HG03135 (cell line): Measurements from ENCODE around the gene RMDN2.

Source experiments
- ATAC-seq: cut with Tn5 transposase; IDR thresholded peaks from one replicate; pipeline ENCODE4 v1.9.1; 2021; ENCODE audit warnings: mild to moderate bottlenecking, moderate library complexity; ENCODE audit not compliant: unreplicated experiment

The RMDN2 gene

DNA sequence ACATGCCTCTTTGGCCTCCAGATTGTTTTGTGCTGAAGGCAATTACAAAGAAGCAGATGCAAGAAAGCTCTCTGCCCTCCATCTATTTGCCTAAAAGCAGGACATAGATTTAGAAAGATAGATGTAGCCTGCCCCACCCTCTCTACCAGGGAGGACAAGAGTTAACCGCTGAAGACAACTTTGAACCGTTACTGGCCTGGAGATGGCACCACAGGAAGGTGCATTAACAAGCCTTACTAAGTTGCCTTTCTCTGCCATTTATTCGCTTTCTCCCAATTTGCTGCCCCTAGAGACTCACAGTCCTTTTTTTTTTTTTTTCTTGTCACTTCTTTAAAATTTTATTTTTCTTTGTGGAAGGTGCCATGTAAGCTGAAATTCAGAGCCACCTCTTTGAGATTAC, 28.8 kb upstream of the RMDN2 start:
- ATAC-seq: no peak

- no peak for ATAC-seq
These were observed 27.6 kb upstream of the RMDN2 start for GRCh38 chr2:37897511-37897910.

GRCh38 chr2:37898448-37898847, 26.6 kb upstream of the RMDN2 start:
- ATAC-seq: no peak

GRCh38 chr2:37902991-37903390, 22.1 kb upstream of the RMDN2 start:
- no peak for ATAC-seq

DNA sequence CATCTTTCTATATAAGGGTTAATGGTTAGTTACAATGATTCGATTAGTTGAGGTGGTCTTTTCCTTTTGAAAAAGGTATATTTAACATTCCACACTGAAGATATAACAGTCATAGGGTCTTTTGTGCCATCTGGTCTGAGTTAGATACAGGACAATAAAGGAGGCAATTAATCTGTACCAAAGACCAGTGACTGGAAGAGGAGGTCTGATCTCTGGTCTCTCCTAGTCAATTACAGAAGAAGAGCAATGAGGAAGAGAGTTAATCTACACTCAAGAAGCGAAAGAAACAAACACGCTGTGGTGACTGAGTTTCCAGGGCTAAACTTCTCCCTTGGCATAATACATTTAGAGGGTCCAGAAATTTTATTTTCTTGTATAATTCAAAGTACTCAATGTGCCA, 20.7 kb upstream of the RMDN2 start:
- no peak for ATAC-seq

GRCh38 chr2:37904993-37905392, 20.1 kb upstream of the RMDN2 start:
- ATAC-seq: no peak

DNA sequence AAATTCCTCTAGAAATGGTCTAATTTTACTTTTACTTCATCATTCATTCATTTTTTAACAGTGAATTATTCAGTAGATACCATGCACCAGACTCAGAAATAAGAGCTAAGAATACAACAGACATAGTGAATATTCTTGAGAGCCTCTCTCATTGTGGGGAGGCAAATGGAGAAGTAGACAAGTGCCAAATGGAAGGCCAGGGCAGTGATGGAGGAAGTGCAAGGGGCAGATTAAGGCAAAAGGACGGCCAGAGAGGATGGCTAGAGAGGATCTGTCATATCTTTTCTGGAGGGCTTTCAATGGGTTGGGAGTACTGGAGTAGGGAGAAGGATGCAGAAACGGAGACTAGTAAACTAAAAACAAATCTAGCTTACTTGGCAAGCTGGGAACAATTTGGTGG, 19.0 kb upstream of the RMDN2 start:
- ATAC-seq: no peak

DNA sequence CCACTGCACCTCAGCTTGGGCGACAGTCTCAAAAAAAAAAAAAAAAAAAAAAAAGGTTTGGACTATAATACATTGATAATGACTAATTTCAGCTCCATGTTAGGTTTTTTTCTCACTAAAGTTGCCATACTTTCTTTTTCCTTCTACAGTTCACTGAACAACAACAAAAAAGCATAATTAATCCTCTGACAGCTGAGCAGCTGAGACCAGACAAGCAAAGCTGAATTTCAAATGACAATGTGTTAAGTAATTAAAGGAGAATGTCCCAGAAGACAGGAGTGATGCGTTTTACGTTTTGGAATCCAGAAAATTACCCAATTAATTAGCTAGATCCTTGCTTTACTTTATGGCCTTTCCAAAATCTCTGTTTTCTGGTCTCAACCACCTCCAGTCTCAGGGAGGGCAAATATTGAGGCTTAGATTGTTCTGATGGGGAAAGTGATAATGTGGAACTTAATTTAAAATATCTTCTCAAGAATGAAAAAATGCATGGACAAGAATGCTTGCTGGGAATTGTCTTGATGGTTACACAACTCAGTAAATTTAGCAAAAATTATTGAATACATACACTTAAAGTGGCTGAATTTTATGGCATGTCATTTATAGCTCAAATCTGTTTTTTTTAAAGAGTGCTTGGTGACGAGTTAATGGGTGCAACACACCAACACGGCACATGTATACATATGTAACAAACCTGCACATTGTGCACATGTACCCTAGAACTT, 17.4 kb upstream of the RMDN2 start:
- no peak for ATAC-seq

- ATAC-seq: no peak
These were observed 13.7 kb upstream of the RMDN2 start for GRCh38 chr2:37911296-37911873.

- ATAC-seq: no peak
These were observed 13.0 kb upstream of the RMDN2 start for GRCh38 chr2:37912056-37912455.

- no peak for ATAC-seq
These were observed 12.5 kb upstream of the RMDN2 start for GRCh38 chr2:37912616-37913015.

GRCh38 chr2:37914340-37914739, 10.7 kb upstream of the RMDN2 start:
- no peak for ATAC-seq

- ATAC-seq: no peak
These were observed 9.3 kb upstream of the RMDN2 start for GRCh38 chr2:37915773-37916172.

GRCh38 chr2:37916512-37917082, 8.5 kb upstream of the RMDN2 start:
- ATAC-seq: no peak

- ATAC-seq: no peak
These were observed 7.5 kb upstream of the RMDN2 start for GRCh38 chr2:37917281-37918228.

GRCh38 chr2:37918742-37919186, 6.3 kb upstream of the RMDN2 start:
- ATAC-seq: no peak

GRCh38 chr2:37919631-37920032, 5.5 kb upstream of the RMDN2 start:
- no peak for ATAC-seq

GRCh38 chr2:37920570-37920969, 4.5 kb upstream of the RMDN2 start:
- no peak for ATAC-seq

DNA sequence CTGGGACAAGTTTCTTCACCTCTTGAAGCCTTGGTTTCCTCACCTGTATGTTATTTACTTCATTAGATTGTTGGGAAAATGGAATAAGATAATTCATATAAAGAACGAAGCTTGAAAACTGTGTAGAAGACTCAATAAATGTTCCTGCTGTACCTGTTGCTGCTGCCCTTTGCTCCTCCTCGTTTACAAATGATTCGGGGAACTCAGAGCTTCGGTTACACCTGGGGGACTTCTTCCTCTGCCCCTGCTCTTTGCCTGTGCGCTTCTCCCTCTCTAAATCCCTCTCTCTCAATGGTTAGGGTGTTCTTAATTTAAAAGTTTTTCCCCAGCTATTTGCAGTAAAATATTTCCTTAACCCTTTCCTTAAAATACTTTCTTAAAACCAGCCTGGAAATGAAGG, 3.3 kb upstream of the RMDN2 start:
- ATAC-seq: no peak

- ATAC-seq: no peak
These were observed 1.6 kb upstream of the RMDN2 start for GRCh38 chr2:37923308-37924055.

- no peak for ATAC-seq
These were observed 1.5 kb downstream of the RMDN2 start for GRCh38 chr2:37926635-37927034.
